ENCODE measurements around the gene SLC24A3. TPM values are rescaled to one million over a fixed set of nuclear protein-coding genes. Genes with fewer than 3 reads are reported as not detected.
A peak's percentile ranks its signal among the peaks of the same experiment; 100 is the strongest.

The SLC24A3 gene
- total and polyA plus RNA-seq, 2 donors from 2014 or later, result 0.86 to 5.2 TPM

GRCh38 chr20:19251506-19251905, 39.1 kb downstream of the SLC24A3 start:
- intact Hi-C loops (cut with DNase I), result no loop called here
- Histone ChIP-seq H3K4me3 (ENCODE audit: low read length in 3 of 3) (no peak overlapping the region), H3K36me3 (ENCODE audit: control insufficient read depth in 2 of 3, insufficient read depth in 3 of 3, low read length in 3 of 3) (no peaks in the 10 kb centered on the region), H3K27ac (ENCODE audit: low read depth in 2 of 2, low read length in 2 of 2) (no peak overlapping the region), H3K9ac (ENCODE audit: low read length in 3 of 3) (no peak overlapping the region), H3K4me1 (ENCODE audit: control insufficient read depth in 2 of 3, insufficient read depth in 2 of 3, low read depth in 1 of 3, low read length in 3 of 3) (no peaks in the 10 kb centered on the region), H3K27me3 (ENCODE audit: control insufficient read depth, insufficient read depth, low read length) (no peaks in the 10 kb centered on the region), H3K9me3 (ENCODE audit: control insufficient read depth in 2 of 3, insufficient read depth in 1 of 3, low read length in 3 of 3) (no peaks in the 10 kb centered on the region)
- DNase-seq (no peak), FAIRE-seq (no peak)
- no peak for TF ChIP-seq CTCF (IDR thresholded peaks at IDR 0.05; ENCODE audit: borderline replicate concordance, extremely low read depth, insufficient read depth)

GRCh38 chr20:19251958-19252357, 39.5 kb downstream of the SLC24A3 start:
- H3K27me3 ChIP-seq (ENCODE audit: control insufficient read depth, insufficient read depth, low read length), result no peaks in the 10 kb centered on the region
- intact Hi-C loops (cut with DNase I), result no loop called here
- no peak overlapping the region for H3K4me3 ChIP-seq (ENCODE audit: low read length in 3 of 3)
- no peaks in the 10 kb centered on the region for H3K4me1 ChIP-seq (ENCODE audit: control insufficient read depth in 2 of 3, insufficient read depth in 2 of 3, low read depth in 1 of 3, low read length in 3 of 3)
- no peak overlapping the region for H3K27ac ChIP-seq (ENCODE audit: low read depth in 2 of 2, low read length in 2 of 2)
- H3K9me3 ChIP-seq (ENCODE audit: control insufficient read depth in 2 of 3, insufficient read depth in 1 of 3, low read length in 3 of 3), result no peaks in the 10 kb centered on the region
- no peak for DNase-seq
- no peak for TF ChIP-seq CTCF (IDR thresholded peaks at IDR 0.05; ENCODE audit: borderline replicate concordance, extremely low read depth, insufficient read depth)
- H3K9ac ChIP-seq (ENCODE audit: low read length in 3 of 3), result no peak overlapping the region
- no peaks in the 10 kb centered on the region for H3K36me3 ChIP-seq (ENCODE audit: control insufficient read depth in 2 of 3, insufficient read depth in 3 of 3, low read length in 3 of 3)
- no peak for FAIRE-seq

GRCh38 chr20:19252451-19253120, 40.1 kb downstream of the SLC24A3 start:
- no peak for TF ChIP-seq CTCF (IDR thresholded peaks at IDR 0.05; ENCODE audit: borderline replicate concordance, extremely low read depth, insufficient read depth)
- DNase-seq (peak in 1 of 5 donors; percentile 48), FAIRE-seq (no peak)
- Histone ChIP-seq H3K27me3 (ENCODE audit: control insufficient read depth, insufficient read depth, low read length) (no peaks in the 10 kb centered on the region), H3K36me3 (ENCODE audit: control insufficient read depth in 2 of 3, insufficient read depth in 3 of 3, low read length in 3 of 3) (no peaks in the 10 kb centered on the region), H3K9ac (ENCODE audit: low read length in 3 of 3) (no peak overlapping the region), H3K9me3 (ENCODE audit: control insufficient read depth in 2 of 3, insufficient read depth in 1 of 3, low read length in 3 of 3) (no peaks in the 10 kb centered on the region), H3K4me3 (ENCODE audit: low read length in 3 of 3) (no peak overlapping the region), H3K4me1 (ENCODE audit: control insufficient read depth in 2 of 3, insufficient read depth in 2 of 3, low read depth in 1 of 3, low read length in 3 of 3) (no peaks in the 10 kb centered on the region), H3K27ac (ENCODE audit: low read depth in 2 of 2, low read length in 2 of 2) (peak overlapping the region in 1 of 2 donors; percentile 34)
- intact Hi-C loops (cut with DNase I), result no loop called here

- intact Hi-C loops (cut with DNase I), result no loop called here
- Histone ChIP-seq H3K27ac (ENCODE audit: low read depth in 2 of 2, low read length in 2 of 2) (no peak overlapping the region), H3K4me3 (ENCODE audit: low read length in 3 of 3) (no peak overlapping the region), H3K27me3 (ENCODE audit: control insufficient read depth, insufficient read depth, low read length) (no peaks in the 10 kb centered on the region), H3K9me3 (ENCODE audit: control insufficient read depth in 2 of 3, insufficient read depth in 1 of 3, low read length in 3 of 3) (no peaks in the 10 kb centered on the region), H3K36me3 (ENCODE audit: control insufficient read depth in 2 of 3, insufficient read depth in 3 of 3, low read length in 3 of 3) (no peaks in the 10 kb centered on the region), H3K9ac (ENCODE audit: low read length in 3 of 3) (no peak overlapping the region), H3K4me1 (ENCODE audit: control insufficient read depth in 2 of 3, insufficient read depth in 2 of 3, low read depth in 1 of 3, low read length in 3 of 3) (no peaks in the 10 kb centered on the region)
- FAIRE-seq (no peak), DNase-seq (no peak)
- no peak for TF ChIP-seq CTCF (IDR thresholded peaks at IDR 0.05; ENCODE audit: borderline replicate concordance, extremely low read depth, insufficient read depth)
These were observed 40.9 kb downstream of the SLC24A3 start for GRCh38 chr20:19253316-19253715.

Measured in kidney (tissue), 14 donors.